Liver (tissue), 9 donors: ENCODE data around the gene CLMN. TPM values are rescaled to one million over a fixed set of nuclear protein-coding genes. Genes with fewer than 3 reads are reported as not detected.

Experiments used
- DNase-seq: peaks from one replicate; pipeline ENCODE4 v3.0.0-alpha.2; 2017; ENCODE audit warnings: low spot score
- H3K27ac ChIP-seq, 2 donors: one replicate each; pipeline ENCODE4 v1.7.0; 2013; ENCODE audit warnings: inconsistent platforms in 2 of 2, low read length in 2 of 2, control low read depth in 1 of 2, low read depth in 1 of 2, mild to moderate bottlenecking in 1 of 2
- H3K27me3 ChIP-seq, 4 donors: one replicate each; pipeline versions ENCODE4 v1.6.1 to v1.7.0; 2013; ENCODE audit warnings: low read length in 3 of 4, inconsistent platforms in 1 of 4, mild to moderate bottlenecking in 1 of 4, moderate library complexity in 1 of 4; ENCODE audit not compliant: control insufficient read depth in 4 of 4, insufficient read depth in 4 of 4
- H3K36me3 ChIP-seq, 4 donors: one replicate each; pipeline versions ENCODE4 v1.6.1 to v1.7.0; 2013; ENCODE audit warnings: low read length in 3 of 4, mild to moderate bottlenecking in 3 of 4, low read depth in 1 of 4, moderate library complexity in 1 of 4; ENCODE audit not compliant: control insufficient read depth in 4 of 4, insufficient read depth in 3 of 4
- H3K4me1 ChIP-seq, 4 donors: one replicate each; pipeline versions ENCODE4 v1.6.1 to v1.7.0; 2013; ENCODE audit warnings: low read length in 3 of 4, mild to moderate bottlenecking in 3 of 4, moderate library complexity in 1 of 4; ENCODE audit not compliant: control insufficient read depth in 4 of 4, insufficient read depth in 4 of 4
- H3K4me3 ChIP-seq, 3 donors: one replicate each; pipeline versions ENCODE4 v1.6.1 to v1.7.0; 2013; ENCODE audit warnings: low read length in 3 of 3, control low read depth in 1 of 3, low read depth in 1 of 3, mild to moderate bottlenecking in 1 of 3
- H3K9ac ChIP-seq, 2 donors: one replicate each; pipeline ENCODE4 v1.7.0; 2013; ENCODE audit warnings: low read length in 2 of 2, mild to moderate bottlenecking in 2 of 2, moderate library complexity in 2 of 2, control low read depth in 1 of 2, low read depth in 1 of 2
- H3K9me3 ChIP-seq, 4 donors: one replicate each; pipeline versions ENCODE4 v1.6.1 to v1.7.0; 2013; ENCODE audit warnings: low read length in 3 of 4; ENCODE audit not compliant: control insufficient read depth in 4 of 4
- ATF3 ChIP-seq: IDR thresholded peaks from 2 replicates; pipeline ENCODE4 v1.6.1; 2016; ENCODE audit warnings: antibody characterized with exemption
- CTCF ChIP-seq: fragments of 150-350 bp; IDR thresholded peaks from 2 replicates; pipeline ENCODE4 v1.5.1; 2017; ENCODE audit warnings: improper control_type of control experiment, low read depth, low read length; ENCODE audit not compliant: missing input control
- EGR1 ChIP-seq, 2 donors: IDR thresholded peaks; 2 replicates each; pipeline ENCODE4 v1.6.1; 2016 to 2018; ENCODE audit warnings: antibody characterized with exemption in 2 of 2, low read depth in 2 of 2
- FOXA2 ChIP-seq: IDR thresholded peaks from 2 replicates; pipeline ENCODE4 v1.6.1; 2016; ENCODE audit warnings: antibody characterized with exemption
- GABPA ChIP-seq, 2 donors: IDR thresholded peaks in 1 of 2; conservative IDR thresholded peaks in 1 of 2; 2 replicates each; pipeline ENCODE4 v1.6.1; 2016; ENCODE audit warnings: antibody characterized with exemption in 2 of 2, mild to moderate bottlenecking in 1 of 2, moderate library complexity in 1 of 2
- HNF4A ChIP-seq, 2 donors: conservative IDR thresholded peaks; 2 replicates each; pipeline ENCODE4 v1.6.1; 2016; ENCODE audit warnings: antibody characterized with exemption in 2 of 2, mild to moderate bottlenecking in 2 of 2
- HNF4G ChIP-seq: IDR thresholded peaks from 2 replicates; pipeline ENCODE4 v1.6.1; 2016; ENCODE audit warnings: antibody characterized with exemption
- JUND ChIP-seq, 2 donors: IDR thresholded peaks; 2 replicates each; pipeline ENCODE4 v1.6.1; 2016; ENCODE audit warnings: antibody characterized with exemption in 2 of 2
- MAX ChIP-seq: IDR thresholded peaks from 2 replicates; pipeline ENCODE4 v1.6.1; 2016; ENCODE audit warnings: antibody characterized with exemption
- NR2F2 ChIP-seq: IDR thresholded peaks from 2 replicates; pipeline ENCODE4 v1.6.1; 2016; ENCODE audit warnings: antibody characterized with exemption
- RAD21 ChIP-seq, 2 donors: IDR thresholded peaks; 2 replicates each; pipeline ENCODE4 v1.6.1; 2016; ENCODE audit warnings: antibody characterized with exemption in 2 of 2, mild to moderate bottlenecking in 2 of 2
- REST ChIP-seq: IDR thresholded peaks from 2 replicates; pipeline ENCODE4 v1.6.1; 2016; ENCODE audit warnings: antibody characterized with exemption, mild to moderate bottlenecking
- RXRA ChIP-seq, 2 donors: IDR thresholded peaks; 2 replicates each; pipeline ENCODE4 v1.6.1; 2017 to 2018; ENCODE audit warnings: antibody characterized with exemption in 2 of 2, mild to moderate bottlenecking in 1 of 2
- SP1 ChIP-seq: IDR thresholded peaks from 2 replicates; pipeline ENCODE4 v1.6.1; 2018; ENCODE audit warnings: antibody characterized with exemption, mild to moderate bottlenecking
- TAF1 ChIP-seq: conservative IDR thresholded peaks from 2 replicates; pipeline ENCODE4 v1.6.1; 2016; ENCODE audit warnings: antibody characterized with exemption, mild to moderate bottlenecking
- YY1 ChIP-seq: IDR thresholded peaks from 2 replicates; pipeline ENCODE4 v1.6.1; 2016; ENCODE audit warnings: antibody characterized with exemption, mild to moderate bottlenecking
- ZBTB33 ChIP-seq: IDR thresholded peaks from 2 replicates; pipeline ENCODE4 v1.6.1; 2016; ENCODE audit warnings: antibody characterized with exemption
- WGBS: extraction: QIAGEN DNeasy Blood & Tissue Kit; methylation state at CpG from one replicate; pipeline ENCODE4 v1.1.7; 2013; 5-methylcytosine and 5-hydroxymethylcytosine counted together
- polyA plus RNA-seq, 2 donors: library from polyadenylated mRNA; stranded (reverse) in 1 of 2; unstranded in 1 of 2; fragments of 200-250 nt in 1 of 2; fragments of >200 nt in 1 of 2; fragmentation: Nextera tagmentation in 1 of 2; extraction: Ambion mirVana in 1 of 2; gene quantifications; one replicate each; pipeline versions ENCODE4 v1.2.1 to v1.2.3, GENCODE V29; 2013 to 2015
- total RNA-seq, 2 donors: library from RNA; depleted of rRNA; stranded (reverse); fragments of >200 nt; gene quantifications; one replicate each; pipeline ENCODE4 v1.2.3, GENCODE V29; 2014
- donor health status: healthy.
- donor health status: healthy.
- donor health status: healthy.
- donor health status: healthy.
- donor health status: healthy.

CLMN gene
- total and polyA plus RNA-seq, 4 donors, result 6.0 to 41.1 (median 24.1) TPM

- Histone ChIP-seq H3K4me1 (peaks cover 0 to 2% (median 0%) of the 10 kb centered on the region in 4 donors), H3K4me3 (no peak overlapping the region), H3K36me3 (no peaks in the 10 kb centered on the region), H3K27ac (no peak overlapping the region), H3K27me3 (no peaks in the 10 kb centered on the region), H3K9ac (no peak overlapping the region), H3K9me3 (no peaks in the 10 kb centered on the region)
- 87% methylated on average over 6 of the region's 6 CpGs for WGBS
- TF ChIP-seq CTCF, result no peak
- no peak for TF ChIP-seq YY1
- TF ChIP-seq JUND (IDR thresholded peaks at IDR 0.05), result no peak
- TF ChIP-seq ATF3, result no peak
- no peak for TF ChIP-seq MAX
- TF ChIP-seq RXRA (IDR thresholded peaks at IDR 0.05), result no peak
- TF ChIP-seq ZBTB33, result no peak
- no peak for TF ChIP-seq GABPA (IDR thresholded peaks at IDR 0.05 in 1 of 2, conservative IDR thresholded peaks at IDR 0.05 in 1 of 2)
- TF ChIP-seq RAD21 (IDR thresholded peaks at IDR 0.05), result no peak
- TF ChIP-seq HNF4A (conservative IDR thresholded peaks at IDR 0.05), result no peak
- TF ChIP-seq REST, result no peak
- no peak for TF ChIP-seq SP1
- TF ChIP-seq TAF1, result no peak
- no peak for TF ChIP-seq EGR1 (IDR thresholded peaks at IDR 0.05; ENCODE audit: low read depth in 2 of 2)
- TF ChIP-seq HNF4G, result no peak
- DNase-seq, result no peak
Measured at GRCh38 chr14:95274874-95275273, 44.8 kb downstream of the CLMN start.

GRCh38 chr14:95274279-95274678 lies 45.4 kb downstream of the CLMN start:
- Histone ChIP-seq H3K27ac (no peak overlapping the region), H3K4me3 (no peak overlapping the region), H3K9ac (no peak overlapping the region), H3K36me3 (no peaks in the 10 kb centered on the region), H3K4me1 (peaks cover 0 to 2% (median 0%) of the 10 kb centered on the region in 4 donors), H3K27me3 (no peaks in the 10 kb centered on the region), H3K9me3 (no peaks in the 10 kb centered on the region)
- no peak for TF ChIP-seq SP1
- no peak for TF ChIP-seq ATF3
- no peak for TF ChIP-seq MAX
- no peak for TF ChIP-seq JUND (IDR thresholded peaks at IDR 0.05)
- TF ChIP-seq ZBTB33, result no peak
- TF ChIP-seq GABPA (IDR thresholded peaks at IDR 0.05 in 1 of 2, conservative IDR thresholded peaks at IDR 0.05 in 1 of 2), result no peak
- no peak for TF ChIP-seq CTCF
- no peak for TF ChIP-seq HNF4A (conservative IDR thresholded peaks at IDR 0.05)
- no peak for TF ChIP-seq RXRA (IDR thresholded peaks at IDR 0.05)
- no peak for TF ChIP-seq FOXA2
- no peak for TF ChIP-seq NR2F2
- no peak for TF ChIP-seq RAD21 (IDR thresholded peaks at IDR 0.05)
- no peak for DNase-seq
- 90% methylated on average over 7 of the region's 7 CpGs for WGBS
